ENCODE data around the gene WFDC11. TPM values are rescaled to one million over a fixed set of nuclear protein-coding genes. Genes with fewer than 3 reads are reported as not detected.

WFDC11 gene
- total and polyA plus RNA-seq, 3 donors from 2014 or later = 1.7 TPM; not detected in 2

DNA sequence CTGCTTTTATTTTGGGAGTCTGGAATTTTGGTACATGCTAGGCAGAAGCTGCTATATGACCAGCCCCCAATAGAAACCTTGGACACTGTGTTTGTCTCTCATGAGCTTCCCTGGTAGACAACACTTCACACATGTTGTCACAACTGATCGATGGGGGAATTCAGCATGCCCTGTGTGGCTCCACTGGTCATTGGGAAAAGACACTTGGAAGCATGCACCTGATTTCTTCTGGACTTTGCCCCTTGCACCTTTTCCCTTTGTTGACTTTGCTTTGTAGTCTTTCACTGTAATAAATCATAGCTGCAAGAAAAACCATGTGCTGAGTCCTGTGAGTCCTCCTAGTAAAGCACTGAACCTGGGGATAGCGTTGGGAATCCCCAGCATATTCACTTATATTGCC lies 48.4 kb downstream of the WFDC11 start:
- intact Hi-C loops (cut with DNase I; ENCODE audit: low total_unique reads) = no loop called here
- H3K27ac ChIP-seq = no peak overlapping the region

DNA sequence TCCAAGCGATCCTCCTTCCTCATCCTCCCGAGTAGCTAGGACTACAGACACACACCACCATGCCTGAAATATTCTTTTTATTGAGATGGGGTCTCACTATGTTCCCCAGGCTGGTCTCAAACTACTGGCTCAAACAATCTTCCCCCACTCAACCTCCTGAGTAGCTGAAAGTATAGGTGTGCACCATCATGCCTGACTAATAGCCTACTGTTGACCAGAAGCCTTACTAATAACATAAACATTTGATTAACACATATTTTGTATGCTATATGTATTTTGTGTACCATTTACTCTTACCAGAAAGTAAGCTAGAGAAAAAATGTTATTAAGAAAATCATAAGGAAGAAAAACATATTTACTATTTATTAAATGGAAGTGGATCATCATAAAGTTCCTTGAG lies 52.4 kb downstream of the WFDC11 start:
- Histone ChIP-seq H3K27ac (no peak overlapping the region), H3K9me3 (no peaks in the 10 kb centered on the region), H3K27me3 (no peaks in the 10 kb centered on the region), H3K4me3 (no peak overlapping the region), H3K4me1 (no peaks in the 10 kb centered on the region), H3K36me3 (ENCODE audit: low read depth, missing control alignments) (no peaks in the 10 kb centered on the region)
- TF ChIP-seq, protein P1, sequence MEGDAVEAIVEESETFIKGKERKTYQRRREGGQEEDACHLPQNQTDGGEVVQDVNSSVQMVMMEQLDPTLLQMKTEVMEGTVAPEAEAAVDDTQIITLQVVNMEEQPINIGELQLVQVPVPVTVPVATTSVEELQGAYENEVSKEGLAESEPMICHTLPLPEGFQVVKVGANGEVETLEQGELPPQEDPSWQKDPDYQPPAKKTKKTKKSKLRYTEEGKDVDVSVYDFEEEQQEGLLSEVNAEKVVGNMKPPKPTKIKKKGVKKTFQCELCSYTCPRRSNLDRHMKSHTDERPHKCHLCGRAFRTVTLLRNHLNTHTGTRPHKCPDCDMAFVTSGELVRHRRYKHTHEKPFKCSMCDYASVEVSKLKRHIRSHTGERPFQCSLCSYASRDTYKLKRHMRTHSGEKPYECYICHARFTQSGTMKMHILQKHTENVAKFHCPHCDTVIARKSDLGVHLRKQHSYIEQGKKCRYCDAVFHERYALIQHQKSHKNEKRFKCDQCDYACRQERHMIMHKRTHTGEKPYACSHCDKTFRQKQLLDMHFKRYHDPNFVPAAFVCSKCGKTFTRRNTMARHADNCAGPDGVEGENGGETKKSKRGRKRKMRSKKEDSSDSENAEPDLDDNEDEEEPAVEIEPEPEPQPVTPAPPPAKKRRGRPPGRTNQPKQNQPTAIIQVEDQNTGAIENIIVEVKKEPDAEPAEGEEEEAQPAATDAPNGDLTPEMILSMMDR (IDR thresholded peaks at IDR 0.05) = no peak
- no peak for TF ChIP-seq POLR2A (IDR thresholded peaks at IDR 0.05)
- intact Hi-C loops (cut with DNase I; ENCODE audit: low total_unique reads) = no loop called here
- no peak for DNase-seq
- WGBS, 2 donors = 93 to 98% methylated on average over 2 of the region's 2 CpGs

More for the DNA sequence above, 48.4 kb downstream of the WFDC11 start:
- Histone ChIP-seq H3K9me3 (no peaks in the 10 kb centered on the region), H3K4me3 (no peak overlapping the region), H3K27me3 (no peaks in the 10 kb centered on the region), H3K4me1 (no peaks in the 10 kb centered on the region), H3K36me3 (ENCODE audit: low read depth, missing control alignments) (no peaks in the 10 kb centered on the region)
- TF ChIP-seq, protein P1 (IDR thresholded peaks at IDR 0.05) = no peak
- TF ChIP-seq POLR2A (IDR thresholded peaks at IDR 0.05) = no peak
- no peak for DNase-seq
- WGBS, 2 donors = 85 to 94% methylated on average over 2 of the region's 2 CpGs

DNA sequence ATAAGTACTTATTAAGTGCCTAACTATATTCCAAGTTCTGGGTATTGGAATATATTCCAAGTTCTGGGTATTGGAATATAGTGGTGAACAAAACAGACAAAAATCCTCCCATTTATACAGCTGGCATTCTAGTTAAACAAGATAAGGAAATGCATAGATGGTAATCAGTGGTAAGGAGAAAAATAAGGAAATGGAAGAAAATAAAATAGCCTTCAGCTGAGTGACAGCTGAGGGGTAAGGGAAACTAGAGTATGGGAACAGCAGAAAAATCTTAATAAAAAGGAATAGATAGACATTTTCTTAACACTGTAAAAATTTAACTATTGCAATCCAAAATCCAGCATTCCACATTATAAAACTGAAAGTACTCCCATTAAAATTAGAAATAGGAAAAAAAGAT lies 57.7 kb downstream of the WFDC11 start:
- TF ChIP-seq, protein P1 (IDR thresholded peaks at IDR 0.05) = no peak
- no peak for TF ChIP-seq POLR2A (IDR thresholded peaks at IDR 0.05)
- H3K4me3 ChIP-seq = no peak overlapping the region
- intact Hi-C loops (cut with DNase I; ENCODE audit: low total_unique reads) = no loop called here
- H3K27me3 ChIP-seq = no peaks in the 10 kb centered on the region
- no peaks in the 10 kb centered on the region for H3K4me1 ChIP-seq
- no peak for DNase-seq
- H3K27ac ChIP-seq = no peak overlapping the region
- H3K9me3 ChIP-seq = no peaks in the 10 kb centered on the region
- H3K36me3 ChIP-seq (ENCODE audit: low read depth, missing control alignments) = no peaks in the 10 kb centered on the region

DNA sequence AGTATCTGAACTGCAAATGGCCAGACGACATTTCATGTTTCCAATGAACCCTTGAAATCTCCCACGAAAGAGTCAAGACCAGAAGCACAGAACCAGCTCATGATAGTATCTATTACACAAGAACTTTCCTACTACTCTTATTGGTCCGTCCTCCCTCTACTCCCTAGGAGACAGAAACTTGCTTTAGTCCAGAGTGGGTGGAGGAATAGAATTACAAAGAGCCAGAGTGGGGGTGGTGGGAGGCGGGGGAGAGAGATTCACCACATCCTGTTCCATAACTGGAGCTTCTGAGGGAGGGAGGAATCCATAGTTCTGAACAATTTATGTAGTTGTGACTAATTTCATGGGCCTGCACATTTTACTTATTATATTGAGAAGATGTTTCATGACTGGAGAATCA lies 59.0 kb downstream of the WFDC11 start:
- H3K4me3 ChIP-seq = no peak overlapping the region
- no peaks in the 10 kb centered on the region for H3K36me3 ChIP-seq (ENCODE audit: low read depth, missing control alignments)
- DNase-seq = no peak
- no peak for TF ChIP-seq POLR2A (IDR thresholded peaks at IDR 0.05)
- TF ChIP-seq, protein P1 (IDR thresholded peaks at IDR 0.05) = no peak
- intact Hi-C loops (cut with DNase I; ENCODE audit: low total_unique reads) = no loop called here
- 57 to 65% methylated on average over 4 of the region's 4 CpGs for WGBS, 2 donors
- no peaks in the 10 kb centered on the region for H3K9me3 ChIP-seq
- H3K4me1 ChIP-seq = no peaks in the 10 kb centered on the region
- H3K27ac ChIP-seq = no peak overlapping the region
- H3K27me3 ChIP-seq = no peaks in the 10 kb centered on the region

DNA sequence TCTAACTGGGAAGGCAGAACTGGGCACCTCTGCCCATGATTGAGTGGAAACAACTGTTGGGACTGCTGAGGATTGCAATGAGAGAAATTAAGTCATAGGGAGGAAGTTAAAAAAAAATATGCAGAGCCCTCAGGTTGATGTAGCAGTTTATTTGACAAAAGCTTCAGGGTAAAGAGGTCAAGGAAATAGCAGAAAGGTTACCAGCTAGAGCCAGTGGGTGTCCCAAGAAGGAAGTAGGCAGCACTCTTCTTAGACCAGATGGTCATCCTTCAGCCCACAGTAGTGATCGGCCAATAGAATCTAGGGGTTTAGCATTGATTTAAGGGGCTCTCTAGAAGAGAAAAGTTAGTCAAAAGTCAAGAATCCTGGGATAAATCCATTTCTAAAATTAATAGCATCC lies 62.2 kb downstream of the WFDC11 start:
- 95% methylated on average over 1 of the region's 1 CpG for WGBS, 2 donors
- Histone ChIP-seq H3K4me3 (no peak overlapping the region), H3K9me3 (no peaks in the 10 kb centered on the region), H3K36me3 (ENCODE audit: low read depth, missing control alignments) (no peaks in the 10 kb centered on the region), H3K4me1 (no peaks in the 10 kb centered on the region), H3K27ac (no peak overlapping the region), H3K27me3 (no peaks in the 10 kb centered on the region)
- intact Hi-C loops (cut with DNase I; ENCODE audit: low total_unique reads) = no loop called here
- DNase-seq = no peak
- no peak for TF ChIP-seq POLR2A (IDR thresholded peaks at IDR 0.05)
- TF ChIP-seq, protein P1 (IDR thresholded peaks at IDR 0.05) = no peak
